GM12872 (cell line): ENCODE data around the gene FLII.

Experiments used
- CTCF ChIP-seq: IDR thresholded peaks from 3 replicates; pipeline ENCODE4 v1.5.1; 2011; ENCODE audit warnings: low read depth, mild to moderate bottlenecking, low read length, moderate library complexity; ENCODE audit not compliant: insufficient read depth

The FLII gene

GRCh38 chr17:18258356-18259038 lies at the start of gene FLII:
Gene FLII, minus strand, starts transcription at chr17:18258738. Its CDS starts 48 bp downstream, at chr17:18258690.
- TF ChIP-seq CTCF: no peak

- no peak for TF ChIP-seq CTCF
These were observed 42.4 kb upstream of the FLII start for GRCh38 chr17:18300725-18301480.

- TF ChIP-seq CTCF: no peak
These were observed 33.4 kb upstream of the FLII start for GRCh38 chr17:18291718-18292540.

- TF ChIP-seq CTCF: no peak
These were observed 26.8 kb upstream of the FLII start for GRCh38 chr17:18285296-18285695.

- no peak for TF ChIP-seq CTCF
These were observed 23.2 kb upstream of the FLII start for GRCh38 chr17:18281788-18282187.

GRCh38 chr17:18280766-18281371 lies 22.3 kb upstream of the FLII start:
- no peak for TF ChIP-seq CTCF

- TF ChIP-seq CTCF: no peak
These were observed 21.7 kb upstream of the FLII start for GRCh38 chr17:18280249-18280648.
